Kidney (tissue), 14 donors: Measurements from ENCODE around the gene TSPOAP1. TPM values are rescaled to one million over a fixed set of nuclear protein-coding genes. Genes with fewer than 3 reads are reported as not detected.

ENCODE experiments used
- DNase-seq, 5 donors: peaks; one replicate each; pipeline ENCODE4 v3.0.0-alpha.2; 2013 to 2020
- FAIRE-seq: peaks from 2 replicates; lab custom pipeline; 2012; peaks lifted over from hg19 to GRCh38; lab: Jason Lieb, UNC
- H3K27ac ChIP-seq, 2 donors: one replicate each; pipeline ENCODE4 v1.7.0; 2013; ENCODE audit warnings: low read depth in 2 of 2, low read length in 2 of 2, inconsistent platforms in 1 of 2
- H3K27me3 ChIP-seq: one replicate; pipeline ENCODE4 v1.7.1; 2013; ENCODE audit warnings: low read length, inconsistent platforms; ENCODE audit not compliant: control insufficient read depth, insufficient read depth
- H3K36me3 ChIP-seq, 3 donors: one replicate each; pipeline versions ENCODE4 v1.7.0 to v1.7.1; 2013; ENCODE audit warnings: low read length in 3 of 3, control low read depth in 1 of 3, inconsistent platforms in 1 of 3; ENCODE audit not compliant: insufficient read depth in 3 of 3, control insufficient read depth in 2 of 3
- H3K4me1 ChIP-seq, 3 donors: one replicate each; pipeline versions ENCODE4 v1.7.0 to v1.7.1; 2013; ENCODE audit warnings: low read length in 3 of 3, inconsistent platforms in 1 of 3, low read depth in 1 of 3; ENCODE audit not compliant: control insufficient read depth in 2 of 3, insufficient read depth in 2 of 3
- H3K4me3 ChIP-seq, 3 donors: one replicate each; pipeline versions ENCODE4 v1.7.0 to v1.8.1; 2013; ENCODE audit warnings: low read length in 3 of 3, control low read depth in 1 of 3, inconsistent platforms in 1 of 3
- H3K9ac ChIP-seq, 3 donors: one replicate each; pipeline versions ENCODE4 v1.7.0 to v1.7.1; 2013; ENCODE audit warnings: low read length in 3 of 3, control low read depth in 1 of 3, inconsistent platforms in 1 of 3
- H3K9me3 ChIP-seq, 3 donors: one replicate each; pipeline versions ENCODE4 v1.7.0 to v1.7.1; 2013; ENCODE audit warnings: low read length in 3 of 3, control low read depth in 1 of 3, inconsistent platforms in 1 of 3; ENCODE audit not compliant: control insufficient read depth in 2 of 3, insufficient read depth in 1 of 3
- intact Hi-C: fragments of 100-400 bp; cut with DNase I; formaldehyde crosslinking; loops from one replicate; pipeline ENCODE4 v1.11.1; 2022
- polyA plus RNA-seq: library from polyadenylated mRNA; stranded (reverse); fragments of 350-450 nt; fragmentation: Illumina TruSeq; extraction: RNeasy Lipid Tissue Mini Kit (QIAGEN cat#74804); gene quantifications from one replicate; pipeline ENCODE4 v1.2.3, GENCODE V29; 2014; ENCODE audit warnings: low read depth, low replicate concordance; ENCODE audit not compliant: insufficient read depth
- total RNA-seq: library from RNA; stranded (reverse); fragmentation: NEBNext Ultra II Directional; extraction: Animal tissue kit (Norgen Biotek cat#: 25700); gene quantifications from one replicate; pipeline ENCODE4 v1.2.1, GENCODE V29; 2021
- TF ChIP-seq, protein P1 (sequence below): IDR thresholded peaks from 3 replicates; pipeline ENCODE4 v1.5.1; 2012; ENCODE audit warnings: mild to moderate bottlenecking, moderate library complexity, borderline replicate concordance; ENCODE audit not compliant: insufficient read depth; ENCODE audit errors: extremely low read depth
- donor health status: control.
- donor health status: control.
- donor health status: control.
- donor health status: control.
- donor health status: control.
- donor health status: DM: yes; HTN: yes; CAD: no.
- donor health status: Normal renal cell carcinoma (clear cell type).

Gene TSPOAP1
- total and polyA plus RNA-seq, 2 donors from 2014 or later: 12.5 to 30.6 TPM

DNA sequence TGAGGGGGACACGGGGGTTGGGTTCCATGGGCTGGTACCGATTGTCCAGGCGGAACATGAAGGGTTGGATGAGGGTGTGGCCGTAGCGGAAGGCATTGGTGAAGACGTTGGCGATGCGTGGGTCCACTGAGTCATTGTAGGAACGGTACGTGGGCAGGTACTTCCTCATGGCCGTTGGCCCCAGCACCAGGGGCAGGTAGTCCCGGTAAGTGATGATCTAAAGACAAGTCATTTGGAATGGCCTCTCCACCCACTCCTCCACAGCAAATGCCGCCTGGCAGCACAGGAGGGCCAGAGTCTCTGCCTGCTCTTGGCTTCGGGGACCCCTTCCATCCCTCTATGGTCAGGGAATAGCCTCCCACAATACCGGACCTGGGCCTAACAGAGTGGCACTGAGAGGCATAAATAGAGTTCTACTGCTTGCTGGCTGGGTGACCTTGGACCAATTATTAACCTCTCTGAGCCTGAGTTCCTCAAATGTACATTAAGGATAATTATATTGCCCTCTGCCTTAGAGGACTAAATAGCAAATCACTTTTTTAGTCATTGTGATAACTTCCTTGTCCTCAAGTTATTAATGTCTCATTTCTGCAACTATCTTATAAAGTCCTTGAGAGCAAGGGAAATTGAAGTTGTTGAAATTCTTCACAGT is 55.0 kb downstream of the TSPOAP1 start:
- Histone ChIP-seq H3K4me1 (no peaks in the 10 kb centered on the region), H3K36me3 (no peaks in the 10 kb centered on the region), H3K27me3 (no peaks in the 10 kb centered on the region), H3K4me3 (no peak overlapping the region), H3K9me3 (no peaks in the 10 kb centered on the region), H3K9ac (no peak overlapping the region), H3K27ac (no peak overlapping the region)
- intact Hi-C loops: no loop called here
- TF ChIP-seq, protein P1, sequence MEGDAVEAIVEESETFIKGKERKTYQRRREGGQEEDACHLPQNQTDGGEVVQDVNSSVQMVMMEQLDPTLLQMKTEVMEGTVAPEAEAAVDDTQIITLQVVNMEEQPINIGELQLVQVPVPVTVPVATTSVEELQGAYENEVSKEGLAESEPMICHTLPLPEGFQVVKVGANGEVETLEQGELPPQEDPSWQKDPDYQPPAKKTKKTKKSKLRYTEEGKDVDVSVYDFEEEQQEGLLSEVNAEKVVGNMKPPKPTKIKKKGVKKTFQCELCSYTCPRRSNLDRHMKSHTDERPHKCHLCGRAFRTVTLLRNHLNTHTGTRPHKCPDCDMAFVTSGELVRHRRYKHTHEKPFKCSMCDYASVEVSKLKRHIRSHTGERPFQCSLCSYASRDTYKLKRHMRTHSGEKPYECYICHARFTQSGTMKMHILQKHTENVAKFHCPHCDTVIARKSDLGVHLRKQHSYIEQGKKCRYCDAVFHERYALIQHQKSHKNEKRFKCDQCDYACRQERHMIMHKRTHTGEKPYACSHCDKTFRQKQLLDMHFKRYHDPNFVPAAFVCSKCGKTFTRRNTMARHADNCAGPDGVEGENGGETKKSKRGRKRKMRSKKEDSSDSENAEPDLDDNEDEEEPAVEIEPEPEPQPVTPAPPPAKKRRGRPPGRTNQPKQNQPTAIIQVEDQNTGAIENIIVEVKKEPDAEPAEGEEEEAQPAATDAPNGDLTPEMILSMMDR: no peak
- DNase-seq (no peak), FAIRE-seq (no peak)

DNA sequence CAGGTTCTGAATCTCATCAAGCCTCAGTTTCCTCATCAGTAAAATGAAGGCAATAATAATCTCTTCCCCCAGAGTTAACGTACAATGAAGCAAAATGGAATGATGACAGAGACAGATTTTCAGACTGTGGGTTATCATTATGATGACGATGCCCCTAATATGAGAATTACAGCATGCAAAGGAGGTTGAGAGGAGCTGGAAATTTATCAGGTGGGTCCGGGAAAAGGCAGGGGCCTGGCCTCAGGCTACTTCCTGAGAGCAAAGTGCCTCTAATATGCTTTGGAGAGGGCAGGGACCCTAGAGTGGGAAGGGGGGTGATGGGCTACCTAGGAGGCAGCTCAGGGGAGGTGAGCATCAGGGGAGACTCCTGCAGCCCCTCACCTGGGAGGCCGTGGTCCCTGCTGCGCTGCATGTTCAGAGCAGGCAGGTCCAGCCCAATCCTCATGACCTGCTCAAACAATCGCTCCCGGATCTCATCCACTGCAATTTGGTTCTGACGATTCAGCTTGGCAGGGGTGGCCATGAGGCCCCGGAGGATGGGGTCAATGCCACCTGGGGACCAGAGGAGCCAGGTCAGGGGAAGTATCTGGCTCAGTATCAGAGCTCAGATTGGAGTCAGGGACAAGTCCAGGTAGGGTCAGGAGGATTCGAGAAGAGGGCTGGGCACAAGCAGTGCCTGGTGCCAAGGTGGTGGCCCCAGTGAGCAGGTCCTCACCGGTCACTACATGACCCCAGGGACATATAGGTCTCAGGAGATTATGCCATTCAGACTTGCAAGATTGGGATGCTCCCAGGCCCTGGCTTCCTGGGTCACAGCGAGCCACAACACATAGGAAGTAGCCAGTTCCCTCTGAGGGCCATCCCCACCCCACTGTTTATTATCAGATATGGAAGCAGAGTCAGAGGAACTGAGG is 56.0 kb downstream of the TSPOAP1 start:
- no peak overlapping the region for H3K9ac ChIP-seq
- TF ChIP-seq, protein P1: no peak
- H3K27me3 ChIP-seq: no peaks in the 10 kb centered on the region
- no peak for DNase-seq
- no peaks in the 10 kb centered on the region for H3K4me1 ChIP-seq
- intact Hi-C loops: no loop called here
- no peaks in the 10 kb centered on the region for H3K9me3 ChIP-seq
- FAIRE-seq: no peak
- H3K36me3 ChIP-seq: no peaks in the 10 kb centered on the region
- H3K27ac ChIP-seq: no peak overlapping the region
- no peak overlapping the region for H3K4me3 ChIP-seq

DNA sequence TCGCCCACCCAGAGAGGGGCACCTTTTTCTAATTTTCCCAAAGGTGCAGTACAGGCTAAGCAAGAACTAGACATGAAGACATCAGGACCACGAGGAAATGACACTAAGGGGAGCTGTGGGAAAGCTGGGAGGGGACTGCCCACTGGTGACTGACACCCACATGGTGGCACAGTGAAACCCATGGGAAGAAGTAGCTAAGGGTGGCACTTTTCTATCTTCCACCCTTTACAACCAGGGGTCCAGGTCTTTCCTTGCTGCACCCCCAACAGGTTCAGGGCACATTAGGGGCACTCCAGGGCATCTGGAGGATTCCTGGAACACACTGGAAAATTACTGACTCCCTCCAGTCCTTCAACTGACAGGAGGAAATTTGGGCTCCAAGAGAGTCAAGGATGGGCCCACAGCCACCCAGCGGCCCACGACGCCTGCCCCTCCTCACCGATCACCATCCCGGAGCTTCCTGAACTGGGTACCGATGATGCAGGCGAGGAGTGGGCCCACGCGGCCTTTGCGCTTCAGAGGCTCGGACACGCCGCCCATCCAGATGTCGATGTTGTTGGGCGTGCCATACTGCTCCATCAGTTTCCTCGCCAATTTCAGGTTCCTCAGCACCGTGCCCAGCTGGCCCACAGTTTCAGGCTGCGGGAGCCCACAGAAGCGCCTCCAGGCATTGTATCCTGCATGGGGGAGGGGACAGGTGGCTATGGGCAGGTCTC is 57.2 kb downstream of the TSPOAP1 start:
- no peak overlapping the region for H3K9ac ChIP-seq
- intact Hi-C loops: no loop called here
- H3K4me1 ChIP-seq: no peaks in the 10 kb centered on the region
- TF ChIP-seq, protein P1: no peak
- FAIRE-seq (no peak), DNase-seq (no peak)
- no peak overlapping the region for H3K27ac ChIP-seq
- no peaks in the 10 kb centered on the region for H3K9me3 ChIP-seq
- no peaks in the 10 kb centered on the region for H3K36me3 ChIP-seq
- no peaks in the 10 kb centered on the region for H3K27me3 ChIP-seq
- no peak overlapping the region for H3K4me3 ChIP-seq
